ENCODE data around the gene SPECC1L.
A peak's percentile ranks its signal among the peaks of the same experiment; 100 is the strongest.
"Not testable (repeated sequence)": the region's sequence is repeated elsewhere in the genome, so short reads cannot be mapped to it uniquely, and the experiment has no call there.

The SPECC1L gene

GRCh38 chr22:24270556-24271385 lies at the start of gene SPECC1L:
Gene SPECC1L, plus strand, starts transcription at chr22:24270831. Its CDS starts 31,401 bp downstream, at chr22:24302232.
- DNase-seq = peak; percentile 94

- DNase-seq = no peak
Measured at GRCh38 chr22:24224468-24224867, 46.2 kb upstream of the SPECC1L start.

- DNase-seq = no peak
Measured at GRCh38 chr22:24225044-24225601, 45.5 kb upstream of the SPECC1L start.

GRCh38 chr22:24225951-24226350 lies 44.7 kb upstream of the SPECC1L start:
- no peak for DNase-seq

- DNase-seq = peak; percentile 65
Measured at GRCh38 chr22:24230911-24231656, 39.5 kb upstream of the SPECC1L start.

- DNase-seq = no peak
Measured at GRCh38 chr22:24231706-24232105, 38.9 kb upstream of the SPECC1L start.

GRCh38 chr22:24232124-24232523 lies 38.5 kb upstream of the SPECC1L start:
- no peak for DNase-seq

GRCh38 chr22:24232725-24233124 lies 37.9 kb upstream of the SPECC1L start:
- DNase-seq = no peak

GRCh38 chr22:24233235-24233634 lies 37.4 kb upstream of the SPECC1L start:
- DNase-seq = no peak

GRCh38 chr22:24233816-24234215 lies 36.8 kb upstream of the SPECC1L start:
- DNase-seq = no peak

GRCh38 chr22:24235315-24235714 lies 35.3 kb upstream of the SPECC1L start:
- no peak for DNase-seq

GRCh38 chr22:24236656-24237055 lies 34.0 kb upstream of the SPECC1L start:
- no peak for DNase-seq

GRCh38 chr22:24238101-24238694 lies 32.4 kb upstream of the SPECC1L start:
- DNase-seq = not testable (repeated sequence)

GRCh38 chr22:24240381-24240780 lies 30.2 kb upstream of the SPECC1L start:
- DNase-seq = no peak

- DNase-seq = not testable (repeated sequence)
Measured at GRCh38 chr22:24240985-24241692, 29.5 kb upstream of the SPECC1L start.

- not testable (repeated sequence) for DNase-seq
Measured at GRCh38 chr22:24243417-24243816, 27.2 kb upstream of the SPECC1L start.

GRCh38 chr22:24244144-24244787 lies 26.4 kb upstream of the SPECC1L start:
- DNase-seq = no peak

GRCh38 chr22:24245030-24245431 lies 25.6 kb upstream of the SPECC1L start, which contains the start of gene GGT5:
Gene GGT5, minus strand, starts transcription at chr22:24245082. Its CDS starts 357 bp downstream, at chr22:24244725.
- DNase-seq = not testable (repeated sequence)

GRCh38 chr22:24245584-24246561 lies 24.8 kb upstream of the SPECC1L start:
- DNase-seq = not testable (repeated sequence)

- DNase-seq = no peak
Measured at GRCh38 chr22:24247011-24247507, 23.6 kb upstream of the SPECC1L start.

All from RPMI8226 (cell line).